Ramos (cell line): ENCODE data around the gene TSPAN3.

Experiments
- in situ Hi-C: fragments of 300-500 bp; cut with MboI; formaldehyde crosslinking; loops from one replicate; pipeline ENCODE4 v1.14.3; 2022; ENCODE audit warnings: low sequenced_read_pairs; ENCODE audit not compliant: unreplicated experiment

TSPAN3 gene

DNA sequence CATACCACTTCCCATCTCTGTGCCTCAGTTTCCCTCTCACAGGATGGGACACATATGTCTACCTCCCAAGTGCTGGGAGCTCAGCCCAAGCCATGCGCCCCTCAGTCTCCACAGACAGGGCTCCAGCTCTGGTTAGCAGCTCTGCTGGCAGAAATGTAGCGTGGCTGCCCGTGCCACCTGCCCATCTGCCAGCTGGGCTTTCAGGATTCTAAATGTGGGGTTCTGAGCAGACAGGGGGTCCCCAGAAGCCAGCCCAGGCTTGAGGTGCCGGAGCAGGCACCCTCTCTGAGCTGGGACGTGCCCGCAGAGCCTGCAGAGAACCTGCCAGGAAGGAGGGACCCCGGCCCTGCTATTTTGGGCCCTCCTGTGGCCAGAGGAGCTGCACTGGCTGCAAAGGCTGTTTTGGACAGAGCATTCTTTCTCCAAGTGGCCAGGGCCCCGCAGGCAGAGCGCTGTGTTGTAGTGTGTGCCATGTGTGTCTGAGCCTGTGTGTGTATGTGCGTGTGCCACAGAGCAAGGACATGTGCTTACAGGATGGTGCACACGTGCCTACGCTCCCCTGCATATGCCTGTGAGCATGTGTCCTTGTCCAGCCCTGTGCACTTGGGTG, 44.3 kb downstream of the TSPAN3 start:
- in situ Hi-C loops, result no loop called here

DNA sequence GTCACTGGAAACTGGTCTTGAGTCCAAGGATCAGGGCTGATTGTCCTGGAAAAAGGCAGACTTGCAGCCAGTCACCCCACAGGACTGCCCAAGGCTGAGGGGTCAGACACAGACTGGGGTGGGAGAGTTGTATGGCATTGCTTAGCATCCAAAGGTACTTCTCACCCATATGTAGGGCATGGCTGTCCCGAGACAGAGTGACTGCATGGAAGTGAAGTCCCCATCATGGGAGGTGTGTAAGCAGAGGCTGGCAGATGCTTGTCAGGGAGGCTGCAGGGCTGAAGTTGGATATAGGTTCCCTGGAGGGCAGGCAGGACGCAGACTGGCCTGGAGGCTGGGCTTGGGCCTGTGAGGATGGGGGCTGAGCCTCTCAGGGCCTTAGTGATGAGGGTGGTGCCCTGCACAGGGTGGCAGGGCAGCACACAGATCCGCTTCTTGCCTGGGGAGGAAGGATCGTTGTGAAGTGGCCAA, 44.9 kb downstream of the TSPAN3 start:
- in situ Hi-C loops, result no loop called here

- in situ Hi-C loops, result no loop called here
Measured at GRCh38 chr15:77025083-77025901, 45.6 kb downstream of the TSPAN3 start.

DNA sequence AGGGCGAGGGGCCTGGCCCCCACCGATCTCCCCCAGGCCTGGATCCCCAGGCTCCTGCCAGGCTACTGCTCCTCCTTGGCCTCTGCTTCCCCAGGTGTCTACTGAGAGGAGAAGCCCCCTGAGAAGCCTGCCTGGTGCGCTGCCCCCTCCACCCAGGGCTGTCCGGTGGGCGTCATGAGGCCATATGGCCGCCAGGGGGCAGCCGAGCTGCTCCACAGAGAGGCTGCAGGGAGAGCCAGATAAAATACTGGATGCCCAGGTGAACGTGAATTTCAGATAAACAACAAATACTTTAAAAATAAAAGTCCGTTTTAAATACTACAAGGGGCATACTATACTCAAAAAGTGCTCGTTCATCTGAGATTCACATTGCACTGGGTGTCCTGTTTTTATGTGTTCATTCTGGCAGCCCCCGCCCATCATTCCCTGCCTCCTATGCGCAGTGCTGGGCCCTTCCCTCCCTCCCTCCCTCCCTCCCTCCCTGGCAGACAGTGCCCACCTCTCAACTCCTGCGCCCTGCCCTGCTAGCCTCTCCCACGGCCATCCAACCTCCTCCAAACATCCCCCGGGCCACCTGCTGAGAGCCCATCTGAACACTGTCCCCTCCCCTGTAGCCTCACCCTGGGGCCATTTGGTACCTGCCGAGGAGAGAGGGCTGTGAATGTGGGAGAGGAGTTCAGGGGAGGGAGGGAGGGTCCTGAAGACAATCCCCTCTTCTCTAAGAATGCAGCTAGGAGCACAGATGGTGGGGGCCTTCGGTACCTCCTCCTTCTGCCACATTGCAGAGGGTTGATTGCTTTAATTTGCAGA, 46.4 kb downstream of the TSPAN3 start:
- in situ Hi-C loops, result no loop called here

DNA sequence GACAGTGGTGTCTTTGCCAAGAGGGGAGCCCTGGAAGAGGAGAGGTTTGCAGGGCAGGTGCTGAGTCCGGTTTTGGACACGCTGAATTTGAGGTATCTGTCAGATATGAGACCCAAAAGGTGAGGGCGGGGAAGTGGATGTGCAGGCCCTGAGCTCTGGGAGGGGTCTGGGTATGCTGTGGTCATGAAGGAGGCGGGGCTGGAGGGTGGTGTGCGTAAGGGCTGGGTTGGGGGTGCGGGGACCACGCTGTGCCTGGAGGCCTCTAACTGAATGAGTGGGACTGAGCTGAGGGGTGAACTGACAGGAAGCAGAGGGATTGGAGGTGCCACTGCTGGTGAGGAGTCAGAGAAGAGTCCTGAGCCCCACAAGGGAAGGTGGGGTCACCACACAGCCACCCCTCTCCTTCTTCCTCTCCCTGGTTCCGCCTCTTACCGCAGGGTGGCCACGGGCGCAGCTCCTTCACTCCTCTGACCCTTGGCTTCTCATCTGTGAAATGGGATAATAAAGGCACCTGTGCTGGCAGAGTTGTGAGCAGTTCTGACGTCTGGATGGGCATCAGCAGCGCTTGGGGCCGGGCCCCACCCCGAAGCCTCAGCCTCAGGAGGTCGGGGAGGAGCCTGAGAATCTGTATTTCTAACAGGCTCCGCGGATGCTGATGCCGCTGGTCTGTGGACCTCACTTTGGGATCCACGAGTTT, 47.2 kb downstream of the TSPAN3 start:
- in situ Hi-C loops, result no loop called here

DNA sequence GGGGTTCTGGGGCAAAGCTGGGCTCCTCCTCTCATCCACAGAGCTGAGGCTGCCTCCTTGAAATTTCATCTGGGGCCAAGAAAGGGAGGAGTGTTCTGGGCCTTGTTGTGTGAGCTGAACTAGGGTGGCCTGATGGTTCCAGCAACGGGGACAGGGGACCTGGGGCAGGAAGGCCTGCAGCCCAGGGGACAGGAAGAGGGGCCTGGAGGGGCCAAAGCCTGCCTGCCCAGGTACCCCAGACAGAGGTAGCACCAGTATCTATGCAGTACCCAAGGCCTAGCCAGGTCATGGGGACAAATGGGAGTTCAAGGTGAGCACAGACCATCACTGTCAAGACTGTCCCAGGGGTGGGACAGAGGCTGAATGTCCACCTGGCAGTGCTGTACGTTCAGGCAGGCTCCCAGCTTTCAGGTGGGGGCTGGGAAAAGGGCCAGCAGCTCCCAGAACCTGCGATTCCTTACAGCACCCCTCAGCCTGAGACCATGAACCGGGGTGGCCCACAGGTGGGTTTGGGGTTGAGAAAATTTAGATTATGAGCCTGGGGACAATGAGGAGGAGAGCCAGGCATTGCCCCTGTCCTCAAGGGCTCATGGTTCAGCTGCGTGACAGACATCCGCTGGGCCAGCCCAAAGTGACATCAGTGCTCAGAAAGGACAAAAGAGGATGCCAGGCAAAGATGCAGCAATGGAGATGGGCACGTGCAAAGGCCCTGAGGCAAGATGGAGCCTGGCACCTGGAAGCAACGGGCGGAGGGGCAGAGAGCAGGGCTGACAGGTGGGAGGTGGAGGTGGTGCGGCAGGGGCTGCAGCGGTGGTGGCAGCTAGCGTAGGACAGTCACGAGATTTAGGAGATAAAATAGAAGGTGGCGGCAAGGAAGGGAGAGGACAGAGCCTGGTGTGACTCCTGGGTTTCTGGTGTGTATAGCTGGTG, 48.0 kb downstream of the TSPAN3 start:
- in situ Hi-C loops, result no loop called here

DNA sequence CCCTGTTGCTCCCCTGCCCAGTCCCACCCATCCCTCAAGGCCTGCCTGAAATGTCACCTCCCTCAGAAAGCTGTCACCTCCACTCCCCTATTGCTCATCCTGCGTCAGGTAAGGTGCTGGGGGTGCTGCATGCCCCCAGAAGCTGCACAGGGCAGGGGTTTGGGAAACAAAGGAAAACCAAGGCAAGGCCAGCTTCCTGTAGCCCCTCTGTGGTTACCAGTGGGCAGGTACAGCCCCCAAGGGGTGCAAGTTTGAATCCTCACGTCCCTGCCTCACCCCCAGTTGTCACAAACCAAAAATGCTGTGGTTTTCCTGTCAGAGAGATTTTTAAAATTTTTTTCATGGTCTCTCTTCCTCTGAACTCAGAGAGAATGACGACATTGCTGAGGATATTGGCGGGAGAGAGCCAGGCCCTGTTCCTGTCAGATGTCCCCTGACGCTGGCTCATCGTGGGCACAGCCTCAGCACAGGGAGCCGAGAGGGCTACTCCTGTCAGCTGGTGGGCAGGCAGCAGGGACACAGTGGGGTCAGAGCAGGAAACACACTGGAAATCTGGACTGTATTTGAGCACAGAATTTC, 49.0 kb downstream of the TSPAN3 start:
- in situ Hi-C loops, result no loop called here

DNA sequence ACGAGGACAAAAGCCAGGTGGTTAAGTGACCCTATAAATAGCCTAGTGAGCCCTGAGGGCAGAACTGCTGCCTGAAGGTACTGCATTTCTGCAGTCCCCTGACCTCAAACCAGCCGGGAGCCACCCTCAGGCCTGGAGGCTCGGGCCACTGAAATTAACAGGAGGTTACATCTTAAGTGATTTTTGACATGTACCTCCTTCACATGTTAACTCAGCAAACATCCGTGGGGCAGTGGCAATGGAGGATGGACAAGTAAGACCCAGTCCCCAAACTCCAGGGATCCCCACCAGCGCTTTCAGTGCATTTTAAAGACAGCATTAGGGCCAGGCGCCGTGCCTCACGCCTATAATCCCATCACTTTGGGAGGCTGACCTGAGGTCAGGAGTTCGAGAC, 49.8 kb downstream of the TSPAN3 start:
- in situ Hi-C loops, result no loop called here

DNA sequence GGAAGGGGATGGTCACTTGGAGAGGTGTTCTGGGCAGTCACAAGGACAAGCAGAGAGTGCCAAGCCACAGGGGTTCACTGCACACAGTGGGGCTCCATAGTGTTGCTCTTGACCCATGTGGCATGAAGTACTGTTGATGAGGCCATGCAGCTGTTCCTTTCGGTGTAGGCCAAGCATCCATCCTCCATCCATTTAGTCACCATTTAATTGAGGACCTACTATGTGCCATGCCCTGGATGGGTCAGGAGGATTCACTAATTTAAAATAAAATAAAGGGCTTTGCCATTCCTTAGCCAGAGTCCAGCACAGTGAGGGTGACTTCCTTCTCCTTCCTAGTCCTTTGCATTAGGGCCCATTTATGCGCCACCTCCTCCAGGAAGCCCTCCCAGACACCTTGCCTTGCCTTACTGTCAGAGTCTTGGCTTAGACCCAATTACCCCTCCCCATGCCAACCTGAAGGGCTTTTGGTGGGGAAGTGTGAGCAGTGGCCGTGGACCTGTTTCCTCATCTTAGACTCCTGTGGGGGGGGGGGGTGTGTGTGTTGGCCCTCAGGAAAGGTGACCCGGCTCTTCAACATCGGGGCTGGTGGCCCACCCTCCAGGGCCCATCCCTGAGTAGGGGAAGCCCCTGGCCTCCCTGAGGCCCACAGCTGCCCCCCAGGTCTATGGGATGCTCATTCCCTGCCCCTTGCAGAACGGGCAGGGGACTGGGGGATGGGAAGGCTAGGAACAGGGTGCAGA, 50.4 kb downstream of the TSPAN3 start:
- in situ Hi-C loops, result no loop called here

DNA sequence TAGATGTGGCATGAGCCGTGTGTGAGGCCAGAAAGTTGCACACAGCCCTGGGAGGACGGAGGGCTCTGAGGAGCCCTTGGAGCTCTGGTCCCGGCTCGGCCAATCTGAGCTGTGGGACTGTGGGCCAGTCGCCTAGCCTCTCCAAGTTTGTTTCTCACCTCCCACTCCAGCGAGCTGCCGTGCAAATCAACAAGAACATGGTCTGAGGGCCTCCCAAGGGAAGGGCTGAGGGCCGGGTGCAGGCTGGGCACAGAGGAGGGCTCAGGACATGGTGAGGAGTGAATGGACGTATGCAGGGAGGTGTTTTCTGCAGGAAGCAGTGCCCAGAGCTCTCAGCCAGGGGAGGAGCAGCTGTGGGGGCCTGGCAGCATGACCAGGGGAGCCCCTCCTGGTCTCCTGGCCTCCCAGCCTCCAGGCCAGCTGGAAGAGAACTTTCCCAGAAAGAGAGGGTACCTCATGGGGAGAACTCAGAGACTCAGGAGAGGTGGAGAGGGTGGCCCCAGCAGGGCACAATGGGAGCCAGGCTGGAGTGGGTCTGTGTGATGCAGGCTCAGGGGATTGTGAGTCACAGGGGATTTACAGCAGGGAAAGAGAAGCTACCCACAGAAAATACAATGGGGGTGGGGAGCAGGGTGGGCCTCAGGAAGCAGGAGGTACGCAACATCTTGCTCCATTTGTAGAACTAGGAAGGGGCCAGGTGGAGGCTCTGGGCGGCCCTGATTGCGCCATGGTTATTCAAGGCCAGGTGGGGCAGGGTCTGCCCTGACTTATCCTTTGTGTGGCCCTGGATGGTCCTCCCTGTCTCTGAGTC, 51.2 kb downstream of the TSPAN3 start:
- in situ Hi-C loops, result no loop called here

GRCh38 chr15:77018796-77019505, 52.0 kb downstream of the TSPAN3 start:
- in situ Hi-C loops, result no loop called here

DNA sequence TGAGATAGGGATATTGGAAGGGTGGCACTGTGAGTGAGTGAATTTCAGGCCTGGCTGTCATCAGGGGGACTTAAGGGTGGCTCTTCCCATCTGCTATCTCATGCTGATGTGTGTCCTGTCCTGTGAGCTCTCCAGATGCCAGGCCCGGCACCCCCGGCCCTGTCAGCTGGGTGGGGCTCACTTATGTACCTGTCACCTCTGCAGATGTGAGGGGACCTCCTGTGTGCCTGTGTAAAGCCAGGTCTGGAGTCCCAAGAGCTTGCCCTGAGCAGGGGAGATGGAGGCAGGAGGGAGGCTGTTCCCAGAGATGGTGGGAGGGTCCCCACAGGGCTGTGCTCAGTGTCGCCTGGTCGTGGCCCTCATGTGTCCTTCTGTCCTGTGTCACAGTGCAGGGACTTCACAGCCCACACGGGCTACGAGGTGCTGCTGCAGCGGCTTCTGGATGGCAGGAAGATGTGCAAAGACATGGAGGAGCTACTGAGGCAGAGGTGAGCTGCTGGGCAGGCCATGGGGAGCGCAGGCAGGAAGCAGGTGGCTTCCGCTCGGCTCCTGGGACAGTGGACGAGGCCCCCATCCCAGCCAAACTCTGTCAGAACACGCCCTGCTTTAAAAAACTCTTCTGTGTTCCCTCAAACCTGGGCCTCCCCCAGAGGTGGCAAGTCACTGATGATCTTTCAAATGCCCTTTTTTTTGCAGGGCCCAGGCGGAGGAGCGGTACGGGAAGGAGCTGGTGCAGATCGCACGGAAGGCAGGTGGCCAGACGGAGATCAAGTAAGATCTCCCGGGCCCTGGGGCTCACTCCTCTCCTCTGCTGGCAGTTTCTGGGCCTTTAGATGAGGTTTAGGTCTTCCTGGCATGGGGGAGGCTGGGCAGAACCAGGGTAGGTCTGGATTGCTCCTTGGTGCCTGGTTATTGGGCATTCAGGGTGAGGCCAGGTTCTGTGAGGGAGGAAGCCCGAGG, 52.9 kb downstream of the TSPAN3 start:
- in situ Hi-C loops, result no loop called here

DNA sequence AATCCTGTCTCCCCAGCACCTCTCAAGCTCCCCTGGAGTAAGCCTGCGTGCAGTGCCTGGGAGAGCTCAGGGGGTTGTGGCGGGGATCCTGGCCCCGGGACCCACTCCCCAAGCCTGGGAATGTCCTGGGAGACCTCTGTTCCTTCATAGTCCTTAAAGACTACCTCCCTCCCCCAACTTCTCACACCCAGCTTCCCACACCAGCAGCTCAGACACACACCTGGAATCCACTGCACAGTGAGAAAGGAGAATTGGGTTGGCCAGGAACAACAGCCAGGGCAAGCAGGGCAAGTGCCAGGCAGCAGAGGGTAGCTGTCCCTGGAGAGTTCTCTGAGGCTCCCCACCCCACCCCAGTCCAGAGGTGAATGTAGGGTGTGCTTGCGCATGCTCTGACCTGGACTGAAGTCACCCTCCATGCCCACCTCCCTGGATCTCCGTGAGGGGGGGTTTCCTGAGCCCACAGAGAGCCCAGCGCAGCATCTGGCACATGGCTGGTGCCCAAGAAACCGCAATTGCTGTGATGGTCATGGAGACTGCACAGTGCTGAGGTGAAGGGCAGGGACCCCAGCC, 53.7 kb downstream of the TSPAN3 start:
- in situ Hi-C loops, result no loop called here

GRCh38 chr15:77016321-77016695, 54.6 kb downstream of the TSPAN3 start:
- in situ Hi-C loops, result no loop called here

GRCh38 chr15:77015646-77016320, 55.1 kb downstream of the TSPAN3 start:
- in situ Hi-C loops, result no loop called here
